Measurements from ENCODE around the gene GALNTL6.

GALNTL6 gene

GRCh38 chr4:172245516-172245915, 432.3 kb downstream of the GALNTL6 start:
- no peak for DNase-seq (ENCODE audit: extremely low read depth, low read depth)

GRCh38 chr4:172253409-172253808, 440.2 kb downstream of the GALNTL6 start:
- TF ChIP-seq CTCF (IDR thresholded peaks at IDR 0.05; ENCODE audit: low read depth, low read length), result no peak
- DNase-seq (ENCODE audit: extremely low read depth, low read depth), result no peak

More at GRCh38 chr4:172245516-172245915, 432.3 kb downstream of the GALNTL6 start:
- TF ChIP-seq CTCF (IDR thresholded peaks at IDR 0.05; ENCODE audit: low read depth, low read length), result no peak

GRCh38 chr4:172256820-172257219, 443.6 kb downstream of the GALNTL6 start:
- no peak for DNase-seq (ENCODE audit: extremely low read depth, low read depth)
- TF ChIP-seq CTCF (IDR thresholded peaks at IDR 0.05; ENCODE audit: low read depth, low read length), result no peak

- DNase-seq (ENCODE audit: extremely low read depth, low read depth), result no peak
- no peak for TF ChIP-seq CTCF (IDR thresholded peaks at IDR 0.05; ENCODE audit: low read depth, low read length)
Observed at GRCh38 chr4:172270397-172270796, 457.2 kb downstream of the GALNTL6 start.

- DNase-seq (ENCODE audit: extremely low read depth, low read depth), result no peak
- no peak for TF ChIP-seq CTCF (IDR thresholded peaks at IDR 0.05; ENCODE audit: low read depth, low read length)
Observed at GRCh38 chr4:172287117-172287516, 473.9 kb downstream of the GALNTL6 start.

GRCh38 chr4:172305698-172306097, 492.5 kb downstream of the GALNTL6 start:
- TF ChIP-seq CTCF (IDR thresholded peaks at IDR 0.05; ENCODE audit: low read depth, low read length), result no peak
- DNase-seq (ENCODE audit: extremely low read depth, low read depth), result no peak

- no peak for TF ChIP-seq CTCF (IDR thresholded peaks at IDR 0.05; ENCODE audit: low read depth, low read length)
- no peak for DNase-seq (ENCODE audit: extremely low read depth, low read depth)
Observed at GRCh38 chr4:172308078-172308477, 494.9 kb downstream of the GALNTL6 start.

All from AG09319 (cell line).